SK-N-SH (cell line): Measurements from ENCODE around the gene C14orf180. TPM values are rescaled to one million over a fixed set of nuclear protein-coding genes. Genes with fewer than 3 reads are reported as not detected.

Experiments
- CTCF ChIA-PET: fragments of 300-600, 350-600 bp; formaldehyde crosslinking; extraction: SDS; loops from one replicate; lab custom pipeline; 2021; lab: Yijun Ruan, JAX
- POLR2A ChIA-PET: fragments of 350-600 bp; sonication (Branson Sonifier 250); formaldehyde crosslinking; extraction: SDS; loops from one replicate; lab custom pipeline; 2020; ENCODE audit warnings: antibody characterized with exemption, inconsistent platforms; lab: Yijun Ruan, JAX
- DNase-seq: peaks from one replicate; pipeline ENCODE4 v3.0.0; 2012
- H2AFZ ChIP-seq: fragments of 200-600 bp; sonication (generic); 2 replicates; pipeline ENCODE4 v1.8.1; 2016; ENCODE audit warnings: antibody characterized with exemption, mild to moderate bottlenecking, low read depth
- H3F3A ChIP-seq: fragments of 200-600 bp; sonication (generic); replicated peaks from 2 replicates; pipeline ENCODE3; 2016; ENCODE audit warnings: antibody characterized with exemption, mild to moderate bottlenecking; ENCODE audit not compliant: insufficient read depth
- H3K27ac ChIP-seq, 2 experiments: fragments of 200-500 bp in 1 of 2; fragments of 200-600 bp in 1 of 2; sonication (Bioruptor generic) in 1 of 2; sonication (generic), shearing (Covaris generic) in 1 of 2; 2 replicates each; pipeline versions ENCODE4 v1.5.1 to v1.6.1; 2014 to 2016; ENCODE audit warnings: low read depth in 2 of 2, inconsistent platforms in 1 of 2, low read length in 1 of 2, mild to moderate bottlenecking in 1 of 2, mixed read lengths in 1 of 2
- H3K27me3 ChIP-seq: fragments of 200-600 bp; sonication (generic), shearing (Covaris generic); 2 replicates; pipeline ENCODE4 v1.6.1; 2016; ENCODE audit warnings: mixed run types; ENCODE audit not compliant: insufficient read depth
- H3K36me3 ChIP-seq, 2 experiments: fragments of 200-500 bp in 1 of 2; fragments of 200-600 bp in 1 of 2; sonication (Bioruptor generic) in 1 of 2; sonication (generic) in 1 of 2; replicated peaks in 1 of 2; 2 replicates each; pipeline versions ENCODE3 to v1.5.1; 2014 to 2016; ENCODE audit warnings: low read length in 1 of 2, mild to moderate bottlenecking in 1 of 2; ENCODE audit not compliant: insufficient read depth in 2 of 2, control insufficient read depth in 1 of 2
- H3K4me1 ChIP-seq, 2 experiments: fragments of 200-500 bp in 1 of 2; fragments of 200-600 bp in 1 of 2; sonication (Bioruptor generic) in 1 of 2; sonication (generic), shearing (Covaris generic) in 1 of 2; 2 replicates each; pipeline versions ENCODE4 v1.5.1 to v1.6.1; 2014 to 2016; ENCODE audit warnings: low read depth in 1 of 2, low read length in 1 of 2, mixed run types in 1 of 2; ENCODE audit not compliant: insufficient read depth in 2 of 2, control insufficient read depth in 1 of 2
- H3K4me2 ChIP-seq: fragments of 200-600 bp; sonication (generic), shearing (Covaris generic); 2 replicates; pipeline ENCODE4 v1.6.1; 2017; ENCODE audit warnings: mixed run types
- H3K4me3 ChIP-seq, 2 experiments: fragments of 200-500 bp in 1 of 2; fragments of 200-600 bp in 1 of 2; sonication (Bioruptor generic) in 1 of 2; sonication (generic), shearing (Covaris generic) in 1 of 2; 2 replicates each; pipeline versions ENCODE4 v1.5.1 to v1.8.1; 2014 to 2016; ENCODE audit warnings: low read depth in 2 of 2, inconsistent platforms in 1 of 2, low read length in 1 of 2, mild to moderate bottlenecking in 1 of 2, mixed read lengths in 1 of 2, moderate library complexity in 1 of 2
- H3K79me2 ChIP-seq: fragments of 200-600 bp; sonication (generic); 2 replicates; pipeline ENCODE4 v1.8.1; 2017; ENCODE audit warnings: mild to moderate bottlenecking; ENCODE audit not compliant: insufficient read depth
- H3K9ac ChIP-seq: fragments of 200-600 bp; sonication (generic); 2 replicates; pipeline ENCODE4 v1.6.1; 2017; ENCODE audit warnings: mixed run types
- H3K9me2 ChIP-seq: fragments of 200-600 bp; sonication (generic); 2 replicates; pipeline ENCODE4 v1.6.1; 2017; ENCODE audit warnings: mixed run types
- H3K9me3 ChIP-seq: fragments of 200-600 bp; sonication (generic); 2 replicates; pipeline ENCODE4 v1.6.1; 2017; ENCODE audit warnings: mixed run types, mild to moderate bottlenecking, moderate library complexity
- H4K20me1 ChIP-seq: fragments of 200-600 bp; sonication (generic); 2 replicates; pipeline ENCODE4 v1.6.1; 2017; ENCODE audit warnings: mild to moderate bottlenecking, mixed run types; ENCODE audit not compliant: insufficient read depth
- CHD2 ChIP-seq: fragments of 150-350 bp; IDR thresholded peaks from 2 replicates; pipeline ENCODE4 v1.6.1; 2018; ENCODE audit warnings: low read length; ENCODE audit not compliant: partially characterized antibody
- ELF1 ChIP-seq: IDR thresholded peaks from 2 replicates; pipeline ENCODE4 v1.4.0; 2012
- EZH2phosphoT487 ChIP-seq: fragments of 200-600 bp; sonication (generic); IDR thresholded peaks from 2 replicates; pipeline ENCODE4 v1.6.1; 2017; ENCODE audit warnings: low read depth, mixed run types, mild to moderate bottlenecking, antibody characterized with exemption, moderate library complexity, borderline replicate concordance
- FOSL2 ChIP-seq: IDR thresholded peaks from 2 replicates; pipeline ENCODE4 v1.4.0; 2012; ENCODE audit warnings: low read depth, mild to moderate bottlenecking, moderate library complexity, borderline replicate concordance
- FOXJ3 ChIP-seq: sonication (generic); formaldehyde crosslinking; IDR thresholded peaks from 2 replicates; pipeline ENCODE4 v1.5.1; 2020; ENCODE audit warnings: mild to moderate bottlenecking, missing genetic modification reagents
- FOXM1 ChIP-seq: IDR thresholded peaks from 2 replicates; pipeline ENCODE4 v1.4.0; 2012; ENCODE audit warnings: low read depth, mild to moderate bottlenecking
- GATA2 ChIP-seq: sonication (generic); formaldehyde crosslinking; IDR thresholded peaks from 2 replicates; pipeline ENCODE4 v1.5.0; 2020; ENCODE audit warnings: mild to moderate bottlenecking, missing genetic modification reagents
- JUND ChIP-seq: IDR thresholded peaks from 2 replicates; pipeline ENCODE4 v1.4.0; 2012
- NFIC ChIP-seq: IDR thresholded peaks from 2 replicates; pipeline ENCODE4 v1.4.0; 2012; ENCODE audit warnings: borderline replicate concordance
- NRF1 ChIP-seq: IDR thresholded peaks from 2 replicates; pipeline ENCODE4 v1.6.1; 2012; ENCODE audit warnings: low read depth, mild to moderate bottlenecking, low read length
- POLR2AphosphoS5 ChIP-seq: IDR thresholded peaks from 2 replicates; pipeline ENCODE4 v1.6.1; 2012; ENCODE audit warnings: low read depth, low read length
- RAD21 ChIP-seq: IDR thresholded peaks from 2 replicates; pipeline ENCODE4 v1.6.1; 2012; ENCODE audit warnings: mild to moderate bottlenecking, low read length
- RCOR1 ChIP-seq: fragments of 150-350 bp; IDR thresholded peaks from 2 replicates; pipeline ENCODE4 v1.6.1; 2017; ENCODE audit warnings: antibody characterized with exemption, low read length
- RXRA ChIP-seq: IDR thresholded peaks from 2 replicates; pipeline ENCODE4 v1.4.0; 2012; ENCODE audit warnings: low read depth, mild to moderate bottlenecking, borderline replicate concordance
- SIN3A ChIP-seq: IDR thresholded peaks from 2 replicates; pipeline ENCODE4 v1.6.1; 2012; ENCODE audit warnings: low read depth, mild to moderate bottlenecking, low read length, moderate library complexity, borderline replicate concordance
- SMC3 ChIP-seq: IDR thresholded peaks from 2 replicates; pipeline ENCODE4 v1.6.1; 2012; ENCODE audit warnings: low read depth, low read length, improper control_type of control experiment
- TAF1 ChIP-seq: IDR thresholded peaks from 2 replicates; pipeline ENCODE4 v1.6.1; 2012; ENCODE audit warnings: low read depth, mild to moderate bottlenecking, low read length, moderate library complexity, borderline replicate concordance
- TEAD4 ChIP-seq: IDR thresholded peaks from 2 replicates; pipeline ENCODE4 v1.4.0; 2012; ENCODE audit warnings: mild to moderate bottlenecking, borderline replicate concordance; ENCODE audit not compliant: insufficient read depth
- WGBS: methylation state at CpG from one replicate; pipeline ENCODE4 v1.1.6; 2017; ENCODE audit warnings: low lambda C conversion rate; 5-methylcytosine and 5-hydroxymethylcytosine counted together
- polyA plus RNA-seq, 3 experiments: library from polyadenylated mRNA; depleted of rRNA; stranded (reverse); fragments of >200 nt; gene quantifications; 2 replicates each; pipeline ENCODE4 v1.2.3, GENCODE V29; 2012
- TF ChIP-seq, protein P1 (sequence below): IDR thresholded peaks from 2 replicates; pipeline ENCODE4 v1.4.0; 2012; ENCODE audit warnings: low read depth, borderline replicate concordance
- TF ChIP-seq, protein P2 (sequence below): IDR thresholded peaks from 2 replicates; pipeline ENCODE4; 2012
- TF ChIP-seq, protein P3 (sequence below): fragments of 150-350 bp; IDR thresholded peaks from 2 replicates; pipeline ENCODE4 v1.6.1; 2016; ENCODE audit warnings: mild to moderate bottlenecking, low read depth, low read length

Gene C14orf180
- polyA plus RNA-seq, 1 of the 3 experiments (the other 2 are of a cell fraction) = not detected

DNA sequence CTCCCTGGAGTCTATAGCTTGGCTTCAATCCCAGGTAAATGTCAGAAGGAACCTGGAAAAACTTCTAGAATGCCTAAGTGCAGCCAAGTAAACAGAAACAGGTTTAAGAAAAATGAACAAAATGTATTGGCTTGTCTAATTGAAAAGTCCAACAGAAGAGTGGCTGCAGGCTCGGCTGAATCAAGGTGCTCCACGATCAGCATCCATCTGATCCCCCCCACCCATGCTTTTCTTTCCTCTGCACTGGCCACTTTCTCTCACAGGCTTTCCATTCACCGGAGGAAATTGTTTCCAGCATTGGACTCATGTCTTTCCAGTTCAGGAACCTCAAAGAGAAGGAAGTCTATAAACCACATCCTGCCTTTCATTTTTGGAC is 42.0 kb upstream of the C14orf180 start:
- Histone ChIP-seq H3K36me3 (no peaks in the 10 kb centered on the region), H3K27ac (no peak overlapping the region), H3K27me3 (no peaks in the 10 kb centered on the region), H3K9me3 (no peaks in the 10 kb centered on the region), H4K20me1 (no peaks in the 10 kb centered on the region), H3K9me2 (no peaks in the 10 kb centered on the region), H3K4me3 (no peak overlapping the region), H3K9ac (no peak overlapping the region), H3K4me1 (no peaks in the 10 kb centered on the region; a peak in 1 of 4 replicates), H3K79me2 (no peaks in the 10 kb centered on the region), H3K4me2 (no peak overlapping the region), H3F3A (no peaks in the 10 kb centered on the region), H2AFZ (no peak overlapping the region)
- DNase-seq = no peak
- 30% methylated on average over 3 of the region's 3 CpGs for WGBS
- no peak for TF ChIP-seq TAF1
- no peak for TF ChIP-seq FOXM1
- TF ChIP-seq, protein P1, sequence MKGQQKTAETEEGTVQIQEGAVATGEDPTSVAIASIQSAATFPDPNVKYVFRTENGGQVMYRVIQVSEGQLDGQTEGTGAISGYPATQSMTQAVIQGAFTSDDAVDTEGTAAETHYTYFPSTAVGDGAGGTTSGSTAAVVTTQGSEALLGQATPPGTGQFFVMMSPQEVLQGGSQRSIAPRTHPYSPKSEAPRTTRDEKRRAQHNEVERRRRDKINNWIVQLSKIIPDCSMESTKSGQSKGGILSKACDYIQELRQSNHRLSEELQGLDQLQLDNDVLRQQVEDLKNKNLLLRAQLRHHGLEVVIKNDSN = no peak
- no peak for TF ChIP-seq EZH2phosphoT487
- CTCF ChIA-PET = no interaction called here
- POLR2A ChIA-PET = no interaction called here

DNA sequence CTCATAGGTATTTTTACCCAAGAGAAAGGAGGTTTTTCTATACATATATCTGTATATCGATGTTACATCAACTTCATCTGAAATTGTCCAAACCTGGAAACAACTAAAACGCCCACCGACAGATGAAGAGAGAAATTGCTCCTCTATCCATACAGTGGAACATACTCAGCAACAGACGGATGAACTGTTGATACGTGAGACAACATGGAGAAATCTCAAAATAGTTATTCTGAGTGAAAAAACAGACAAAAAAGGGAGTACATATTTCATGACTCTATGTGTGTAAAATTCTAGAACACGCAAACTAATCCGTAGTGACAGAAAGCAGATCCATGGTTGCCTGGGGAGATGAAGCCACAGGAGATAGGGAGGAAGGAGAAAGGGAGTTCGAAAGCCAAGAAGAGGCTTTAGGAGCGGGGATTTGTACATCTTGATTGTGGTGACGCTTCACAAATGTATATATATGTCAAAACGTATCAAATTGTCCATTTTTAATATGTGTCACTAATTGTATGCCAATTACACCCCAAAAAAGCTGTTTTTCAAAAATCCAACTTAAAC is 37.6 kb upstream of the C14orf180 start:
- WGBS = 36% methylated on average over 11 of the region's 11 CpGs
- Histone ChIP-seq H3K9me3 (no peaks in the 10 kb centered on the region), H4K20me1 (no peaks in the 10 kb centered on the region), H3K4me1 (no peaks in the 10 kb centered on the region; a peak in 2 of 4 replicates), H3K9me2 (no peaks in the 10 kb centered on the region), H3K9ac (no peak overlapping the region), H3K27ac (no peak overlapping the region), H3K79me2 (no peaks in the 10 kb centered on the region), H3K4me2 (no peak overlapping the region), H3F3A (no peaks in the 10 kb centered on the region), H3K27me3 (no peaks in the 10 kb centered on the region), H3K36me3 (no peaks in the 10 kb centered on the region), H2AFZ (no peak overlapping the region), H3K4me3 (no peak overlapping the region)
- ChIA-PET POLR2A (no interaction called here), CTCF (no interaction called here)
- TF ChIP-seq TEAD4 (no peak), FOSL2 (no peak), NRF1 (no peak), ELF1 (no peak), RCOR1 (no peak), POLR2AphosphoS5 (no peak), TAF1 (no peak), NFIC (no peak), RAD21 (no peak), GATA2 (CRISPR knock-in tag) (no peak), SMC3 (no peak), SIN3A (no peak), FOXJ3 (CRISPR knock-in tag) (no peak), RXRA (no peak), FOXM1 (no peak), JUND (no peak), CHD2 (no peak)
- TF ChIP-seq, protein P2, sequence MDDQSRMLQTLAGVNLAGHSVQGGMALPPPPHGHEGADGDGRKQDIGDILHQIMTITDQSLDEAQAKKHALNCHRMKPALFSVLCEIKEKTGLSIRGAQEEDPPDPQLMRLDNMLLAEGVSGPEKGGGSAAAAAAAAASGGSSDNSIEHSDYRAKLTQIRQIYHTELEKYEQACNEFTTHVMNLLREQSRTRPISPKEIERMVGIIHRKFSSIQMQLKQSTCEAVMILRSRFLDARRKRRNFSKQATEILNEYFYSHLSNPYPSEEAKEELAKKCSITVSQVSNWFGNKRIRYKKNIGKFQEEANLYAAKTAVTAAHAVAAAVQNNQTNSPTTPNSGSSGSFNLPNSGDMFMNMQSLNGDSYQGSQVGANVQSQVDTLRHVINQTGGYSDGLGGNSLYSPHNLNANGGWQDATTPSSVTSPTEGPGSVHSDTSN = no peak
- TF ChIP-seq, protein P3, sequence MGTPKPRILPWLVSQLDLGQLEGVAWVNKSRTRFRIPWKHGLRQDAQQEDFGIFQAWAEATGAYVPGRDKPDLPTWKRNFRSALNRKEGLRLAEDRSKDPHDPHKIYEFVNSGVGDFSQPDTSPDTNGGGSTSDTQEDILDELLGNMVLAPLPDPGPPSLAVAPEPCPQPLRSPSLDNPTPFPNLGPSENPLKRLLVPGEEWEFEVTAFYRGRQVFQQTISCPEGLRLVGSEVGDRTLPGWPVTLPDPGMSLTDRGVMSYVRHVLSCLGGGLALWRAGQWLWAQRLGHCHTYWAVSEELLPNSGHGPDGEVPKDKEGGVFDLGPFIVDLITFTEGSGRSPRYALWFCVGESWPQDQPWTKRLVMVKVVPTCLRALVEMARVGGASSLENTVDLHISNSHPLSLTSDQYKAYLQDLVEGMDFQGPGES = no peak
- DNase-seq = no peak
